Measurements from ENCODE around the gene PAPSS2. TPM values are rescaled to one million over a fixed set of nuclear protein-coding genes. Genes with fewer than 3 reads are reported as not detected.

The PAPSS2 gene
- polyA plus RNA-seq, 1 experiment = 133 TPM

- CTCF ChIA-PET = interaction anchor here (1.1 kb wide), 1 partner anchor 131 kb away, joined by 3 read pairs; no protein-coding TSS in a partner anchor
- POLR2A ChIA-PET = no interaction called here
- Histone ChIP-seq H3K36me3 (ENCODE audit: control insufficient read depth, insufficient read depth, low read length) (no peaks in the 10 kb centered on the region), H3K27me3 (ENCODE audit: control insufficient read depth, insufficient read depth, low read length) (no peaks in the 10 kb centered on the region), H3K4me3 (ENCODE audit: low read depth, low read length) (no peak overlapping the region)
- TF ChIP-seq CTCF (IDR thresholded peaks at IDR 0.05; ENCODE audit: insufficient read depth, low read depth, low read length) = no peak
- DNase-seq (ENCODE audit: low read depth) = no peak
These were observed 15.3 kb downstream of the PAPSS2 start for GRCh38 chr10:87674943-87675342.

- Histone ChIP-seq H3K4me3 (ENCODE audit: low read depth, low read length) (no peak overlapping the region), H3K27me3 (ENCODE audit: control insufficient read depth, insufficient read depth, low read length) (no peaks in the 10 kb centered on the region), H3K36me3 (ENCODE audit: control insufficient read depth, insufficient read depth, low read length) (no peaks in the 10 kb centered on the region)
- TF ChIP-seq CTCF (IDR thresholded peaks at IDR 0.05; ENCODE audit: insufficient read depth, low read depth, low read length) = no peak
- peak; percentile 84 for DNase-seq (ENCODE audit: low read depth)
- POLR2A ChIA-PET = interaction anchor here (0.5 to 0.9 kb wide), 4 partner anchors 16 to 64 kb away, joined by 3 to 5 read pairs (median 4); partner anchors contain the start of gene PAPSS2
- CTCF ChIA-PET = interaction anchor here (1.1 to 1.2 kb wide), 3 partner anchors 10 to 132 kb away, joined by 3 read pairs; no protein-coding TSS in a partner anchor
These were observed 16.0 kb downstream of the PAPSS2 start for GRCh38 chr10:87675396-87676376.

GRCh38 chr10:87677595-87677994 lies 17.9 kb downstream of the PAPSS2 start:
- DNase-seq (ENCODE audit: low read depth) = no peak
- ChIA-PET POLR2A (no interaction called here), CTCF (no interaction called here)
- Histone ChIP-seq H3K4me3 (ENCODE audit: low read depth, low read length) (no peak overlapping the region), H3K36me3 (ENCODE audit: control insufficient read depth, insufficient read depth, low read length) (no peaks in the 10 kb centered on the region), H3K27me3 (ENCODE audit: control insufficient read depth, insufficient read depth, low read length) (no peaks in the 10 kb centered on the region)
- no peak for TF ChIP-seq CTCF (IDR thresholded peaks at IDR 0.05; ENCODE audit: insufficient read depth, low read depth, low read length)

- Histone ChIP-seq H3K4me3 (ENCODE audit: low read depth, low read length) (no peak overlapping the region), H3K27me3 (ENCODE audit: control insufficient read depth, insufficient read depth, low read length) (no peaks in the 10 kb centered on the region), H3K36me3 (ENCODE audit: control insufficient read depth, insufficient read depth, low read length) (no peaks in the 10 kb centered on the region)
- POLR2A ChIA-PET = no interaction called here
- no peak for TF ChIP-seq CTCF (IDR thresholded peaks at IDR 0.05; ENCODE audit: insufficient read depth, low read depth, low read length)
- CTCF ChIA-PET = no interaction called here
- DNase-seq (ENCODE audit: low read depth) = no peak
These were observed 18.6 kb downstream of the PAPSS2 start for GRCh38 chr10:87678302-87678701.

- Histone ChIP-seq H3K27me3 (ENCODE audit: control insufficient read depth, insufficient read depth, low read length) (no peaks in the 10 kb centered on the region), H3K36me3 (ENCODE audit: control insufficient read depth, insufficient read depth, low read length) (peaks cover 1% of the 10 kb centered on the region; the same call in 1 of the 2 replicates), H3K4me3 (ENCODE audit: low read depth, low read length) (no peak overlapping the region)
- ChIA-PET POLR2A (interaction anchor here (0.6 kb wide), 2 partner anchors 10 to 17 kb away, joined by 3 to 9 read pairs; no protein-coding TSS in a partner anchor), CTCF (interaction anchor here (1.0 kb wide), 1 partner anchor 150 kb away, joined by 4 read pairs; no protein-coding TSS in a partner anchor)
- no peak for DNase-seq (ENCODE audit: low read depth)
- TF ChIP-seq CTCF (IDR thresholded peaks at IDR 0.05; ENCODE audit: insufficient read depth, low read depth, low read length) = no peak
These were observed 23.7 kb downstream of the PAPSS2 start for GRCh38 chr10:87683356-87683755.

Data from BJ (cell line).